HEK293 (cell line): ENCODE results near the gene STAM2.
A peak's percentile ranks its signal among the peaks of the same experiment; 100 is the strongest.

Source experiments
- CTCF ChIA-PET: fragments of 350-600 bp; formaldehyde crosslinking; extraction: SDS; loops from one replicate; lab custom pipeline; 2021; ENCODE audit warnings: antibody characterized with exemption; lab: Yijun Ruan, JAX
- POLR2A ChIA-PET: fragments of 300-600 bp; formaldehyde crosslinking; extraction: SDS; loops from one replicate; lab custom pipeline; 2020; ENCODE audit warnings: antibody characterized with exemption, inconsistent platforms; lab: Yijun Ruan, JAX
- H3K27ac ChIP-seq: fragments of 200-500 bp; sonication (Bioruptor generic); 2 replicates; pipeline ENCODE4 v1.5.1; 2014; ENCODE audit warnings: low read depth, low read length, control low read depth, inconsistent platforms; ENCODE audit errors: extremely low read depth
- H3K36me3 ChIP-seq, 2 experiments: fragments of 200-500 bp in 1 of 2; sonication (Bioruptor generic) in 1 of 2; 1 replicate in 1 of 2; 2 replicates in 1 of 2; pipeline ENCODE4 v1.5.1; 2014 to 2017; ENCODE audit warnings: inconsistent platforms in 2 of 2, low read length in 2 of 2; ENCODE audit not compliant: control insufficient read depth in 2 of 2, insufficient read depth in 1 of 2
- H3K4me1 ChIP-seq: fragments of 200-500 bp; sonication (Bioruptor generic); 2 replicates; pipeline ENCODE4 v1.5.1; 2014; ENCODE audit warnings: mild to moderate bottlenecking, low read length, inconsistent platforms; ENCODE audit not compliant: control insufficient read depth, insufficient read depth
- H3K4me3 ChIP-seq: 2 replicates; pipeline ENCODE4 v1.5.1; 2011; ENCODE audit warnings: low read depth, mild to moderate bottlenecking, control low read depth, low read length, moderate library complexity
- H3K9me3 ChIP-seq: fragments of 200-500 bp; sonication (Bioruptor generic); 2 replicates; pipeline ENCODE4 v1.5.1; 2014; ENCODE audit warnings: low read depth, low read length, inconsistent platforms; ENCODE audit not compliant: control insufficient read depth, insufficient read depth
- BCL11B ChIP-seq: fragments of 450-650 bp; formaldehyde crosslinking; IDR thresholded peaks from 2 replicates; pipeline ENCODE4 v1.5.1; 2016; ENCODE audit warnings: low read depth, missing biosample characterization, missing genetic modification characterization
- FEZF1 ChIP-seq: fragments of 450-650 bp; formaldehyde crosslinking; IDR thresholded peaks from 2 replicates; pipeline ENCODE4 v1.5.1; 2016; ENCODE audit warnings: missing biosample characterization, missing genetic modification characterization
- GFI1B ChIP-seq: fragments of 450-650 bp; formaldehyde crosslinking; IDR thresholded peaks from 2 replicates; pipeline ENCODE4 v1.5.1; 2016; ENCODE audit warnings: missing biosample characterization, missing genetic modification characterization
- HOXA7 ChIP-seq: sonication (generic); formaldehyde crosslinking; IDR thresholded peaks from 2 replicates; pipeline ENCODE4 v1.8.1; 2022; ENCODE audit warnings: missing genetic modification reagents, borderline replicate concordance
- OSR2 ChIP-seq: fragments of 450-650 bp; formaldehyde crosslinking; IDR thresholded peaks from 2 replicates; pipeline ENCODE4 v1.5.1; 2016; ENCODE audit warnings: missing biosample characterization, missing genetic modification characterization
- RBAK ChIP-seq: fragments of 450-650 bp; formaldehyde crosslinking; IDR thresholded peaks from 2 replicates; pipeline ENCODE4 v1.5.1; 2016; ENCODE audit warnings: missing biosample characterization, missing genetic modification characterization
- REPIN1 ChIP-seq: fragments of 450-650 bp; formaldehyde crosslinking; IDR thresholded peaks from 2 replicates; pipeline ENCODE4 v1.5.1; 2017; ENCODE audit warnings: missing biosample characterization, missing genetic modification characterization, low read depth
- SCRT1 ChIP-seq: fragments of 450-650 bp; formaldehyde crosslinking; IDR thresholded peaks from 2 replicates; pipeline ENCODE4 v1.5.1; 2016; ENCODE audit warnings: missing biosample characterization, missing genetic modification characterization, borderline replicate concordance
- TCF7L2 ChIP-seq: IDR thresholded peaks from 2 replicates; pipeline ENCODE4 v1.6.1; 2011; ENCODE audit warnings: low read depth, mild to moderate bottlenecking, inconsistent platforms, low read length, moderate library complexity, borderline replicate concordance
- WT1 ChIP-seq: fragments of 450-650 bp; formaldehyde crosslinking; IDR thresholded peaks from 2 replicates; pipeline ENCODE4 v1.5.1; 2016; ENCODE audit warnings: missing biosample characterization, missing genetic modification characterization
- ZBTB20 ChIP-seq: fragments of 450-650 bp; formaldehyde crosslinking; IDR thresholded peaks from 2 replicates; pipeline ENCODE4 v1.5.1; 2016; ENCODE audit warnings: missing biosample characterization, missing genetic modification characterization
- ZBTB21 ChIP-seq: fragments of 450-650 bp; formaldehyde crosslinking; IDR thresholded peaks from 2 replicates; pipeline ENCODE4 v1.5.1; 2017; ENCODE audit warnings: missing biosample characterization, missing genetic modification characterization
- ZEB2 ChIP-seq: fragments of 450-650 bp; formaldehyde crosslinking; IDR thresholded peaks from 2 replicates; pipeline ENCODE4 v1.5.1; 2016; ENCODE audit warnings: missing biosample characterization, missing genetic modification characterization
- ZFP41 ChIP-seq: fragments of 450-650 bp; formaldehyde crosslinking; IDR thresholded peaks from 2 replicates; pipeline ENCODE4 v1.5.1; 2016; ENCODE audit warnings: missing biosample characterization, missing genetic modification characterization, borderline replicate concordance
- ZNF138 ChIP-seq: fragments of 450-650 bp; formaldehyde crosslinking; IDR thresholded peaks from 2 replicates; pipeline ENCODE4 v1.5.1; 2016; ENCODE audit warnings: missing biosample characterization, missing genetic modification characterization, borderline replicate concordance
- ZNF211 ChIP-seq: fragments of 450-650 bp; formaldehyde crosslinking; IDR thresholded peaks from 2 replicates; pipeline ENCODE4 v1.5.1; 2016; ENCODE audit warnings: low read depth, missing biosample characterization, missing genetic modification characterization
- ZNF23 ChIP-seq: fragments of 450-650 bp; formaldehyde crosslinking; IDR thresholded peaks from 2 replicates; pipeline ENCODE4 v1.5.1; 2016; ENCODE audit warnings: missing biosample characterization, missing genetic modification characterization, borderline replicate concordance
- ZNF239 ChIP-seq: fragments of 450-650 bp; formaldehyde crosslinking; IDR thresholded peaks from 2 replicates; pipeline ENCODE4 v1.5.1; 2016; ENCODE audit warnings: missing biosample characterization, missing genetic modification characterization
- ZNF311 ChIP-seq: fragments of 450-650 bp; formaldehyde crosslinking; IDR thresholded peaks from 2 replicates; pipeline ENCODE4 v1.5.1; 2017; ENCODE audit warnings: missing biosample characterization, missing genetic modification characterization, borderline replicate concordance
- ZNF335 ChIP-seq: fragments of 450-650 bp; formaldehyde crosslinking; conservative IDR thresholded peaks from 2 replicates; pipeline ENCODE4 v1.5.1; 2016; ENCODE audit warnings: missing biosample characterization, missing genetic modification characterization
- ZNF391 ChIP-seq: fragments of 450-650 bp; formaldehyde crosslinking; IDR thresholded peaks from 2 replicates; pipeline ENCODE4 v1.5.1; 2016; ENCODE audit warnings: low read depth, missing biosample characterization, missing genetic modification characterization, borderline replicate concordance
- ZNF473 ChIP-seq: fragments of 450-650 bp; formaldehyde crosslinking; IDR thresholded peaks from 2 replicates; pipeline ENCODE4 v1.5.1; 2017; ENCODE audit warnings: missing biosample characterization, missing genetic modification characterization
- ZNF529 ChIP-seq: fragments of 450-650 bp; formaldehyde crosslinking; IDR thresholded peaks from 2 replicates; pipeline ENCODE4 v1.5.1; 2017; ENCODE audit warnings: missing genetic modification characterization, missing biosample characterization; ENCODE audit not compliant: insufficient replicate concordance
- ZNF558 ChIP-seq: fragments of 450-650 bp; formaldehyde crosslinking; IDR thresholded peaks from 2 replicates; pipeline ENCODE4 v1.5.1; 2016; ENCODE audit warnings: missing biosample characterization, missing genetic modification characterization
- ZNF664 ChIP-seq: fragments of 450-650 bp; formaldehyde crosslinking; IDR thresholded peaks from 2 replicates; pipeline ENCODE4 v1.5.1; 2016; ENCODE audit warnings: missing biosample characterization, missing genetic modification characterization
- ZNF747 ChIP-seq: fragments of 450-650 bp; formaldehyde crosslinking; IDR thresholded peaks from 2 replicates; pipeline ENCODE4 v1.5.1; 2016; ENCODE audit warnings: missing biosample characterization, missing genetic modification characterization
- ZNF76 ChIP-seq: fragments of 450-650 bp; formaldehyde crosslinking; IDR thresholded peaks from 2 replicates; pipeline ENCODE4; 2016; ENCODE audit warnings: low read depth, missing biosample characterization, missing genetic modification characterization, borderline replicate concordance
- ZNF830 ChIP-seq: fragments of 450-650 bp; IDR thresholded peaks from 2 replicates; pipeline ENCODE4 v1.5.0; 2018; ENCODE audit warnings: missing biosample characterization, missing genetic modification characterization, low read depth, mild to moderate bottlenecking, moderate library complexity
- ZNF837 ChIP-seq: fragments of 450-650 bp; formaldehyde crosslinking; IDR thresholded peaks from 2 replicates; pipeline ENCODE4 v1.5.1; 2016; ENCODE audit warnings: missing biosample characterization, missing genetic modification characterization
- ZSCAN16 ChIP-seq: fragments of 450-650 bp; formaldehyde crosslinking; IDR thresholded peaks from 2 replicates; pipeline ENCODE4 v1.5.1; 2016; ENCODE audit warnings: missing biosample characterization, missing genetic modification characterization
- ZSCAN30 ChIP-seq: fragments of 450-650 bp; IDR thresholded peaks from 2 replicates; pipeline ENCODE4 v1.5.1; 2018; ENCODE audit warnings: missing biosample characterization, mild to moderate bottlenecking, missing genetic modification characterization, moderate library complexity
- TF ChIP-seq, protein P1 (sequence below): IDR thresholded peaks from 2 replicates; pipeline ENCODE4 v1.6.1; 2011; ENCODE audit warnings: mild to moderate bottlenecking, low read depth, low read length, borderline replicate concordance
- TF ChIP-seq, protein P2 (sequence below): fragments of 450-650 bp; formaldehyde crosslinking; IDR thresholded peaks from 2 replicates; pipeline ENCODE4; 2016; ENCODE audit warnings: missing biosample characterization, missing genetic modification characterization
- TF ChIP-seq, protein P3 (sequence below): sonication (generic); formaldehyde crosslinking; IDR thresholded peaks from 2 replicates; pipeline ENCODE4 v1.8.1; 2022; ENCODE audit warnings: mild to moderate bottlenecking, moderate library complexity, missing genetic modification reagents
- TF ChIP-seq, protein P4 (sequence below): fragments of 450-650 bp; formaldehyde crosslinking; IDR thresholded peaks from 2 replicates; pipeline ENCODE4 v1.5.1; 2016; ENCODE audit warnings: missing biosample characterization, missing genetic modification characterization

STAM2 gene

DNA sequence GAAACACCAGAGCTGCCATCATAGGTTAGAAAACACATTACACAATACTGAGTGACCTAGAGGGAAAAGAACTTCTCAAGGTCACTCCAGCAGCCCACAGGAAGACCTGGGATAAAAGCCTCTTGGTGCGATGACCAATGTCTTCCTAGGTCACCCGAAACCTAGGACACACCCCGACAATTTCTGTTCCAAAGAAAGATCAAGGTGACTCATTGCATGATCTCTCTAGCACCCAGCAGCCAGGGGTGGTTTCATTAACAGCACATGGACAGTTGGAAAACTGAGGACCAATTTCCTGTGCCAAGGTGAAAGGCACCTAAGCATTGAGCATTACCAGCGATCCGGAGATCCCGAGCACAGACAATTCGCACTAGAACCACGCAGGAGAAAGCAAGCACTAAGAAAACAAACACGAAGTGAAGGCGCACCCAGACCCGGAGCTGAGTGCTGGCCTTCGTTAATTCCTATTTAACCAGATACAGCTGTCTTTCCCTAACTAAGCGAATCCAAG is 78.2 kb downstream of the STAM2 start (continued):
- TF ChIP-seq, protein P1, sequence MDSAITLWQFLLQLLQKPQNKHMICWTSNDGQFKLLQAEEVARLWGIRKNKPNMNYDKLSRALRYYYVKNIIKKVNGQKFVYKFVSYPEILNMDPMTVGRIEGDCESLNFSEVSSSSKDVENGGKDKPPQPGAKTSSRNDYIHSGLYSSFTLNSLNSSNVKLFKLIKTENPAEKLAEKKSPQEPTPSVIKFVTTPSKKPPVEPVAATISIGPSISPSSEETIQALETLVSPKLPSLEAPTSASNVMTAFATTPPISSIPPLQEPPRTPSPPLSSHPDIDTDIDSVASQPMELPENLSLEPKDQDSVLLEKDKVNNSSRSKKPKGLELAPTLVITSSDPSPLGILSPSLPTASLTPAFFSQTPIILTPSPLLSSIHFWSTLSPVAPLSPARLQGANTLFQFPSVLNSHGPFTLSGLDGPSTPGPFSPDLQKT: no peak
- TF ChIP-seq ZNF391 (tag by site-specific recombination): no peak
- TF ChIP-seq ZNF747 (tag by site-specific recombination): no peak
- TF ChIP-seq SCRT1: no peak
- TF ChIP-seq, protein P2, sequence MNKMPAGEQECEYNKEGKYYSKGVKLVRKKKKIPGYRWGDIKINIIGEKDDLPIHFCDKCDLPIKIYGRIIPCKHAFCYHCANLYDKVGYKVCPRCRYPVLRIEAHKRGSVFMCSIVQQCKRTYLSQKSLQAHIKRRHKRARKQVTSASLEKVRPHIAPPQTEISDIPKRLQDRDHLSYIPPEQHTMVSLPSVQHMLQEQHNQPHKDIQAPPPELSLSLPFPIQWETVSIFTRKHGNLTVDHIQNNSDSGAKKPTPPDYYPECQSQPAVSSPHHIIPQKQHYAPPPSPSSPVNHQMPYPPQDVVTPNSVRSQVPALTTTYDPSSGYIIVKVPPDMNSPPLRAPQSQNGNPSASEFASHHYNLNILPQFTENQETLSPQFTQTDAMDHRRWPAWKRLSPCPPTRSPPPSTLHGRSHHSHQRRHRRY (tag by site-specific recombination): no peak
- TF ChIP-seq, protein P3, sequence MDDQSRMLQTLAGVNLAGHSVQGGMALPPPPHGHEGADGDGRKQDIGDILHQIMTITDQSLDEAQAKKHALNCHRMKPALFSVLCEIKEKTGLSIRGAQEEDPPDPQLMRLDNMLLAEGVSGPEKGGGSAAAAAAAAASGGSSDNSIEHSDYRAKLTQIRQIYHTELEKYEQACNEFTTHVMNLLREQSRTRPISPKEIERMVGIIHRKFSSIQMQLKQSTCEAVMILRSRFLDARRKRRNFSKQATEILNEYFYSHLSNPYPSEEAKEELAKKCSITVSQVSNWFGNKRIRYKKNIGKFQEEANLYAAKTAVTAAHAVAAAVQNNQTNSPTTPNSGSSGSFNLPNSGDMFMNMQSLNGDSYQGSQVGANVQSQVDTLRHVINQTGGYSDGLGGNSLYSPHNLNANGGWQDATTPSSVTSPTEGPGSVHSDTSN (CRISPR knock-in tag): no peak
- peak; percentile 24; the same call in 1 of the 2 replicates for TF ChIP-seq ZNF335
- TF ChIP-seq BCL11B: no peak
- no peak for TF ChIP-seq RBAK
- TF ChIP-seq ZNF664 (tag by site-specific recombination): no peak
- TF ChIP-seq ZSCAN30 (tag by site-specific recombination): 0 out of 2 replicates have a peak, but pooled peaks have one; percentile 23
- no peak for TF ChIP-seq ZSCAN16 (tag by site-specific recombination)
- TF ChIP-seq, protein P4, sequence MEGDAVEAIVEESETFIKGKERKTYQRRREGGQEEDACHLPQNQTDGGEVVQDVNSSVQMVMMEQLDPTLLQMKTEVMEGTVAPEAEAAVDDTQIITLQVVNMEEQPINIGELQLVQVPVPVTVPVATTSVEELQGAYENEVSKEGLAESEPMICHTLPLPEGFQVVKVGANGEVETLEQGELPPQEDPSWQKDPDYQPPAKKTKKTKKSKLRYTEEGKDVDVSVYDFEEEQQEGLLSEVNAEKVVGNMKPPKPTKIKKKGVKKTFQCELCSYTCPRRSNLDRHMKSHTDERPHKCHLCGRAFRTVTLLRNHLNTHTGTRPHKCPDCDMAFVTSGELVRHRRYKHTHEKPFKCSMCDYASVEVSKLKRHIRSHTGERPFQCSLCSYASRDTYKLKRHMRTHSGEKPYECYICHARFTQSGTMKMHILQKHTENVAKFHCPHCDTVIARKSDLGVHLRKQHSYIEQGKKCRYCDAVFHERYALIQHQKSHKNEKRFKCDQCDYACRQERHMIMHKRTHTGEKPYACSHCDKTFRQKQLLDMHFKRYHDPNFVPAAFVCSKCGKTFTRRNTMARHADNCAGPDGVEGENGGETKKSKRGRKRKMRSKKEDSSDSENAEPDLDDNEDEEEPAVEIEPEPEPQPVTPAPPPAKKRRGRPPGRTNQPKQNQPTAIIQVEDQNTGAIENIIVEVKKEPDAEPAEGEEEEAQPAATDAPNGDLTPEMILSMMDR (tag by site-specific recombination): no peak
- TF ChIP-seq OSR2 (tag by site-specific recombination): no peak
- no peak for TF ChIP-seq ZBTB21 (tag by site-specific recombination)
- no peak for TF ChIP-seq ZNF837 (tag by site-specific recombination)
- TF ChIP-seq ZEB2: 0 out of 2 replicates have a peak, but pooled peaks have one; percentile 32
- no peak for TF ChIP-seq WT1
- TF ChIP-seq ZNF529 (tag by site-specific recombination): no peak
- no peak for TF ChIP-seq TCF7L2
- no peak for TF ChIP-seq GFI1B (tag by site-specific recombination)
- TF ChIP-seq ZNF473: no peak
- TF ChIP-seq ZBTB20: no peak; the same call in 1 of the 2 replicates
- no peak for TF ChIP-seq ZNF239
- TF ChIP-seq ZNF23 (tag by site-specific recombination): no peak

DNA sequence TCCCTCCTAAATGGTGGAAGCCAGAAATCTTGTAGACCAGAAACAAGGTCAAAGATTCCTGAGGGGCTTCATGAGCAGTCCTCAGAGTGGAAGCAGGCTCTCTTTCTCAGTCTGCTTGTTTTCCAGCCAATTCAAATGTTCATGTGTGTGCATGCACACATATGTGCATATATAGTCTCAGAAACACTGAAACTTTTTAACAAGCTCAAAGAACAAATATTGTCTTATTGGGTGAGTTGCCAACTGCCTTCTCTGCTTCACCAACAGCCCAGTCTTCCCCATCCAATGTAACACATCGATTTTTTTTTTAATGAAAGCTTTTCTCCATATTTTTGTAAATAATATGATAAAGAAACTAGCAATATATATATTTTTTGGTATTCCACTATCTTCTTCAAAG is 80.4 kb downstream of the STAM2 start:
- Histone ChIP-seq H3K36me3 (no peaks in the 10 kb centered on the region), H3K4me3 (no peak overlapping the region), H3K9me3 (no peaks in the 10 kb centered on the region), H3K4me1 (peaks cover 7% of the 10 kb centered on the region), H3K27ac (no peak overlapping the region)
- POLR2A ChIA-PET: interaction anchor here (1.2 kb wide), 1 partner anchor 622 kb away, joined by 5 read pairs; the partner anchor contains the start of gene PRPF40A
- CTCF ChIA-PET: interaction anchor here (0.6 kb wide), 2 partner anchors 47 to 239 kb away, joined by 3 read pairs; no protein-coding TSS in a partner anchor
- TF ChIP-seq ZNF558: no peak
- no peak for TF ChIP-seq ZNF311 (tag by site-specific recombination)
- TF ChIP-seq, protein P1: no peak
- TF ChIP-seq FEZF1 (tag by site-specific recombination): no peak
- no peak for TF ChIP-seq ZNF76 (tag by site-specific recombination)
- TF ChIP-seq ZNF830 (tag by site-specific recombination): no peak
- TF ChIP-seq REPIN1 (tag by site-specific recombination): no peak
- TF ChIP-seq WT1: no peak
- TF ChIP-seq ZNF138: no peak
- TF ChIP-seq HOXA7 (CRISPR knock-in tag): no peak
- TF ChIP-seq ZNF211: no peak
- TF ChIP-seq ZFP41 (tag by site-specific recombination): no peak
